HFFc6 (cell line): ENCODE results near the gene LIN28A. TPM values are rescaled to one million over a fixed set of nuclear protein-coding genes. Genes with fewer than 3 reads are reported as not detected.
"Not testable (repeated sequence)": the region's sequence is repeated elsewhere in the genome, so short reads cannot be mapped to it uniquely, and the experiment has no call there.

ENCODE experiments used
- DNase-seq: peaks from one replicate; pipeline ENCODE4 v3.0.0-alpha.2; 2018
- H3K27ac Mint-ChIP-seq: 2 replicates; pipeline ENCODE4 v1.8.0; 2020; ENCODE audit warnings: mild to moderate bottlenecking, mixed read lengths
- H3K27me3 Mint-ChIP-seq: 2 replicates; pipeline ENCODE4 v1.8.0; 2021; ENCODE audit warnings: mild to moderate bottlenecking, moderate library complexity, mixed read lengths; ENCODE audit not compliant: insufficient read depth
- H3K36me3 Mint-ChIP-seq: 2 replicates; pipeline ENCODE4 v1.8.0; 2021; ENCODE audit warnings: low read depth, mixed read lengths
- H3K4me1 Mint-ChIP-seq: 2 replicates; pipeline ENCODE4 v1.8.0; 2020; ENCODE audit warnings: low read depth, mixed read lengths
- H3K4me3 Mint-ChIP-seq: 2 replicates; pipeline ENCODE4 v1.8.0; 2020; ENCODE audit warnings: mild to moderate bottlenecking, moderate library complexity, mixed read lengths
- H3K9me3 Mint-ChIP-seq: 2 replicates; pipeline ENCODE4 v1.8.0; 2020; ENCODE audit warnings: mild to moderate bottlenecking, mixed read lengths
- CTCF ChIP-seq: fragments of 200-600 bp; sonication (generic); IDR thresholded peaks from 2 replicates; pipeline ENCODE4 v1.5.0; 2021; ENCODE audit warnings: antibody characterized with exemption, mild to moderate bottlenecking
- total RNA-seq, 6 experiments: library from RNA; stranded (reverse); fragmentation: NEBNext Ultra II Directional; extraction: Animal tissue kit (Norgen Biotek cat#: 25700); gene quantifications; 2 replicates in 1 of 6; 3 replicates in 5 of 6; pipeline ENCODE4 v1.2.3, GENCODE V29; 2021

The LIN28A gene
- total RNA-seq, 6 experiments from 2014 or later = not detected

DNA sequence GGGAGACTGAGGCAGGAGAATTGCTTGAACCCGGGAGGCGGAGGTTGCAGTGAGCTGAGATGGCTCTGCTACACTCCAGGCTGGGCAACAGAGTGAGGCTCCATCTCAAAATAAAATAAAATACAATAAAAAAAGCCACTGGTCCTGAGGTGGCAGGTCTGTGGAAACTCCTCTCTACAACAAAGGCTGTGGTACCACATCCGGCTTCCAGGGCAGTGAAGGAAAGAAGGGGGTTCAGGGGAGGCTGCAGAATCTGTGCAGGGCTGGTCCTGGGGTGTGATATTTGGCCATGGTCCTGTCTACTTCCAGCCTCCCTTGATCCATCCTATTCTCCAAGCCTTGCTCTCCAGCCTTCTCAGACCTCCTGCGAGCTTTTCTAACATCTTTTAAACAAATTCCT, 37.3 kb upstream of the LIN28A start:
- no peak for TF ChIP-seq CTCF
- no peak for DNase-seq
- no peak overlapping the region for H3K27ac Mint-ChIP-seq
- peaks cover 59% of the 10 kb centered on the region for H3K4me1 Mint-ChIP-seq
- H3K4me3 Mint-ChIP-seq = no peak overlapping the region
- H3K27me3 Mint-ChIP-seq = peaks cover 4% of the 10 kb centered on the region
- no peaks in the 10 kb centered on the region; the same call in 1 of the 2 replicates for H3K36me3 Mint-ChIP-seq
- peaks cover 5% of the 10 kb centered on the region; the same call in 1 of the 2 replicates for H3K9me3 Mint-ChIP-seq

DNA sequence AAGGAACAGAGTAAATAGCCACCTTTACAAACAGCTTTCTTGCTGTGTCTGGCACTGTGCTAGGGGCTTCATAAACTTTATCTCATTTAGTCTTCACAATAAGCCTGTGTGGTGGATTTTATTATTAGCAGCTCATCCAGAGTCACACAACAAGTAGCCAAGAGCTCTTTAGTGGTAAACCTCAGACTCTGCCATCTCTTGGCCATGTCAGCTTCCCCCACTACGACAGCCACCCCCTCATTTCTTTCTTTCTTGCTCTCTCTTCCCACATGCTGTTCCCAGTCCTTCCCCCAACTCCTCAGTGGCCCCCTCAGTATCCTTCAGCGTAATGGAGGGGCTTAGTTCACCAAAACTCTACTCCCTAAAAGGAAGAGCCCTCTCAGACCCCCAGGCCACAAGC, 36.8 kb upstream of the LIN28A start:
- no peak for TF ChIP-seq CTCF
- DNase-seq = no peak
- Mint-ChIP-seq H3K27ac (no peak overlapping the region), H3K27me3 (peaks cover 4% of the 10 kb centered on the region), H3K9me3 (peaks cover 5% of the 10 kb centered on the region; the same call in 1 of the 2 replicates), H3K4me3 (no peak overlapping the region), H3K4me1 (peaks cover 64% of the 10 kb centered on the region), H3K36me3 (no peaks in the 10 kb centered on the region; the same call in 1 of the 2 replicates)

DNA sequence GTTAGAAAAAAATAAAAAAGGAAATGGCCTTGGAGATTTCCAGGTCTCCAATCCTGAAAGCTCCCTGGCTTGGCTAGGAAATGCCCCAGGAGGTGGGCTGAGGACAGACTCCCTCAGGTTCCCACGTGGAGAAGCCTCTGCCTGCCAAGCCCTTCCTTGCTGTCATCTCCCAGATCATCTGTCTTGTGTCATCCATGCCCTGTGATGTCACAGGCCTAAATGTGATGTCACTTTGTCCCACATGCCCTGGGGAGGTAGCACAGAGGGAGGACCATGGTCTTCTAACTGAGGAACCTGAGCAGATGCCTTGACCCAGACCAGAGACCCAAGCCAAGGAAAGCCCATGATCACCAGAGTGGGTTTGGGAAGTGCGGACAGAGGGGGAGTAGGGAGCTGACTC, 36.3 kb upstream of the LIN28A start:
- H3K4me3 Mint-ChIP-seq, DNase-seq, H3K36me3 Mint-ChIP-seq, H3K9me3 Mint-ChIP-seq, H3K27ac Mint-ChIP-seq, H3K27me3 Mint-ChIP-seq: not testable (repeated sequence)
- H3K4me1 Mint-ChIP-seq = peaks cover 66% of the 10 kb centered on the region

- no peak for DNase-seq
- no peaks in the 10 kb centered on the region; the same call in 1 of the 2 replicates for H3K36me3 Mint-ChIP-seq
- 0 out of 2 replicates have a peak overlapping the region, but pooled peaks have one; percentile 18 for H3K4me3 Mint-ChIP-seq
- peaks cover 66% of the 10 kb centered on the region for H3K4me1 Mint-ChIP-seq
- no peak for TF ChIP-seq CTCF
- H3K27ac Mint-ChIP-seq = peak overlapping the region; percentile 72; the same call in 1 of the 2 replicates
- peaks cover under 1% of the 10 kb centered on the region for H3K27me3 Mint-ChIP-seq
- H3K9me3 Mint-ChIP-seq = peaks cover 5% of the 10 kb centered on the region; the same call in 1 of the 2 replicates
Measured at GRCh38 chr1:26375081-26375480, 35.5 kb upstream of the LIN28A start.

- H3K9me3 Mint-ChIP-seq = peaks cover 2% of the 10 kb centered on the region; the same call in 1 of the 2 replicates
- no peak for DNase-seq
- H3K4me1 Mint-ChIP-seq = peaks cover 66% of the 10 kb centered on the region
- H3K27ac Mint-ChIP-seq = no peak overlapping the region
- no peak for TF ChIP-seq CTCF
- H3K36me3 Mint-ChIP-seq = no peaks in the 10 kb centered on the region; the same call in 1 of the 2 replicates
- H3K4me3 Mint-ChIP-seq = no peak overlapping the region
- peaks cover 2% of the 10 kb centered on the region for H3K27me3 Mint-ChIP-seq
Measured at GRCh38 chr1:26376050-26376449, 34.6 kb upstream of the LIN28A start.

DNA sequence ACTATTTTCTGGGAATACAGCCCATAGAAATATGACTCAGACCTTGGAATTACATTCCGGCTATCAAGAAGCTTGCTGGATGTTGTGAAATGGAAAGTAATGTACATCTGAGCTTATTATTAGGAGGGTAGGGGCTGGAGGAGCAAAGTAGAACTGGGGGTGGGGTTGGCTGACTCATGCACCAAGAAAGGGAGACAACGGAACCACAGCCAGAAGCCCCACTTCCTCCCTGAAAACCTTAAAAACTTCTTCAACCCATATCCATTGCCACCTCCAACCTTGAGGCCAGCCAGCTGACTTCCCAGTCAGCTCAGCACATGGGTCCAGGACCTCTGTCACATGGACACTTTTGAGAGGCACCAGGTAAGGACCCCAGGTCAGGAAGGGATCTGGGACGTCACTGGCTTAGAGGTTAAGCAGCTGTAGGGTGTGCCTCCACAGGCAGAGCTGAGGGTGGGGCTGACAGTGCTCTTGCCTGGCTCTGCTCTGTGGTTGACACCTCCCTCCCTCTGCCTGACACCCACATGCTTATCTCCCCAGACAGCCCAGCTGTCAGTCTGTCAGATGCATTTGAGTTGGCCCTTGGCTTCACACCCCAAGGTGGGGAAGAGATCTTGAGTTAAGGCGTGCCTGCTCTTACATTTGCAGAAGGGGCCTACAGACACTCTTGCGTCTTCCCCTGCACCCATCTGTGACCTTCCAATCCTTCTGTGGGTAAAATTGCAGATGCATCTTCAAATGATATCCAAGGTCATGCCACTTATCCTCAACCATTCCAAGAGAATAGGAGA, 32.3 kb upstream of the LIN28A start:
- Mint-ChIP-seq H3K4me1 (peaks cover 55% of the 10 kb centered on the region), H3K27ac (peak overlapping the region; percentile 80), H3K4me3 (peak overlapping the region; percentile 65), H3K9me3 (no peaks in the 10 kb centered on the region; the same call in 1 of the 2 replicates), H3K36me3 (no peaks in the 10 kb centered on the region), H3K27me3 (peaks cover 2% of the 10 kb centered on the region)
- DNase-seq = peak; percentile 95
- TF ChIP-seq CTCF = no peak
